Lower lobe of right lung (tissue), 2 donors: ENCODE data around the gene CDC25B. TPM values are rescaled to one million over a fixed set of nuclear protein-coding genes. Genes with fewer than 3 reads are reported as not detected.
A peak's percentile ranks its signal among the peaks of the same experiment; 100 is the strongest.

Source experiments
- ATAC-seq, 2 donors: fragments of 200-7000 bp; cut with Tn5 transposase; one replicate each; pipeline ENCODE4 v1.9.1; 2020 to 2022; ENCODE audit warnings: mild to moderate bottlenecking in 2 of 2, moderate library complexity in 2 of 2
- DNase-seq: peaks from one replicate; pipeline ENCODE4 v3.0.0-alpha.2; 2020
- H3K27ac ChIP-seq: fragments of 200-600 bp; one replicate; pipeline ENCODE4 v1.8.0; 2022
- H3K27me3 ChIP-seq: fragments of 200-600 bp; one replicate; pipeline ENCODE4 v1.8.0; 2022; ENCODE audit warnings: low read depth
- H3K36me3 ChIP-seq: fragments of 200-600 bp; one replicate; pipeline ENCODE4 v1.8.0; 2022; ENCODE audit warnings: mild to moderate bottlenecking
- H3K4me1 ChIP-seq: fragments of 200-600 bp; one replicate; pipeline ENCODE4 v1.8.0; 2022
- H3K4me3 ChIP-seq: fragments of 200-600 bp; one replicate; pipeline ENCODE4 v1.8.0; 2022; ENCODE audit warnings: mild to moderate bottlenecking
- H3K9me3 ChIP-seq: fragments of 200-600 bp; one replicate; pipeline ENCODE4 v1.8.0; 2022
- CTCF ChIP-seq: fragments of 200-600 bp; IDR thresholded peaks from one replicate; pipeline ENCODE4 v1.8.0; 2022; ENCODE audit warnings: antibody characterized with exemption, mild to moderate bottlenecking
- intact Hi-C: fragments of 100-400 bp; cut with DNase I; formaldehyde crosslinking; loops from one replicate; pipeline ENCODE4 v1.11.0; 2022
- total RNA-seq: library from RNA; stranded (reverse); fragmentation: NEBNext Ultra II Directional; extraction: Animal tissue kit (Norgen Biotek cat#: 25700); gene quantifications from one replicate; pipeline ENCODE4 v1.2.1, GENCODE V29; 2021
- donor health status: DM: no; HTN: yes; CAD: no; lungs with severe emphysema.

The CDC25B gene
- total RNA-seq, 1 donor from 2014 or later, result 97.7 TPM

- no peak for TF ChIP-seq CTCF
- ATAC-seq (no peak), DNase-seq (no peak)
- H3K4me3 ChIP-seq, result peak overlapping the region; percentile 94
- no peaks in the 10 kb centered on the region for H3K9me3 ChIP-seq
- H3K27me3 ChIP-seq, result no peaks in the 10 kb centered on the region
- no peaks in the 10 kb centered on the region for H3K36me3 ChIP-seq
- intact Hi-C loops, result no loop called here
- peaks cover 23% of the 10 kb centered on the region for H3K4me1 ChIP-seq
- H3K27ac ChIP-seq, result peak overlapping the region; percentile 94
Observed at GRCh38 chr20:3846378-3846739, 50.2 kb downstream of the CDC25B start.

- peak; percentile 12 for TF ChIP-seq CTCF
- H3K4me3 ChIP-seq, result peak within 1 kb of the TSS; percentile 94
- H3K4me1 ChIP-seq, result peaks cover 23% of the 10 kb centered on the region
- peak within 1 kb of the TSS; percentile 94 for H3K27ac ChIP-seq
- H3K9me3 ChIP-seq, result no peaks in the 10 kb centered on the region
- ATAC-seq, result peak; percentile 99
- H3K27me3 ChIP-seq, result no peaks in the 10 kb centered on the region
- H3K36me3 ChIP-seq, result no peaks in the 10 kb centered on the region
- intact Hi-C loops, result no loop called here
- peak; percentile 92 for DNase-seq
Observed at GRCh38 chr20:3846740-3847428, 50.8 kb downstream of the CDC25B start, which contains the start of gene MAVS. MAVS (plus strand) TSS chr20:3846834; CDS start chr20:3854625, 7,791 bp downstream.

- no peak for DNase-seq
- Histone ChIP-seq H3K36me3 (no peaks in the 10 kb centered on the region), H3K4me3 (peak overlapping the region; percentile 94), H3K4me1 (peaks cover 23% of the 10 kb centered on the region), H3K27me3 (no peaks in the 10 kb centered on the region), H3K27ac (peak overlapping the region; percentile 94), H3K9me3 (no peaks in the 10 kb centered on the region)
- intact Hi-C loops, result no loop called here
- ATAC-seq, result no peak
- TF ChIP-seq CTCF, result no peak
Observed at GRCh38 chr20:3847429-3847940, 51.4 kb downstream of the CDC25B start.

GRCh38 chr20:3848565-3848964 lies 52.5 kb downstream of the CDC25B start:
- Histone ChIP-seq H3K9me3 (no peaks in the 10 kb centered on the region), H3K27me3 (no peaks in the 10 kb centered on the region), H3K4me1 (peaks cover 23% of the 10 kb centered on the region), H3K4me3 (no peak overlapping the region), H3K27ac (no peak overlapping the region), H3K36me3 (no peaks in the 10 kb centered on the region)
- no peak for DNase-seq
- TF ChIP-seq CTCF, result no peak
- ATAC-seq, result no peak
- intact Hi-C loops, result no loop called here

GRCh38 chr20:3854462-3854871 lies 58.4 kb downstream of the CDC25B start:
- no peaks in the 10 kb centered on the region for H3K9me3 ChIP-seq
- intact Hi-C loops, result no loop called here
- no peaks in the 10 kb centered on the region for H3K27me3 ChIP-seq
- no peak for TF ChIP-seq CTCF
- H3K4me1 ChIP-seq, result peaks cover 15% of the 10 kb centered on the region
- no peak overlapping the region for H3K27ac ChIP-seq
- H3K4me3 ChIP-seq, result no peak overlapping the region
- DNase-seq (no peak), ATAC-seq (peak in 1 of 2 donors; percentile 49)
- H3K36me3 ChIP-seq, result peaks cover 53% of the 10 kb centered on the region

Other genes starting within 250 kb of the CDC25B start
- gene GFRA4, start 132.9 kb upstream of the CDC25B start, total RNA-seq, result not detected
- 11.7 TPM for gene ADAM33, start 114.3 kb upstream of the CDC25B start, total RNA-seq
- gene SIGLEC1, start 83.7 kb upstream of the CDC25B start, total RNA-seq, result 114 TPM
- 36.9 TPM for gene HSPA12B, start 63.6 kb upstream of the CDC25B start, total RNA-seq
- 33.2 TPM for gene ADISSP, start 28.6 kb upstream of the CDC25B start, total RNA-seq
- 3.9 TPM for gene SPEF1, start 14.9 kb upstream of the CDC25B start, total RNA-seq
- 76.2 TPM for gene CENPB, start 9.6 kb upstream of the CDC25B start, total RNA-seq
- gene AP5S1, start 24.2 kb downstream of the CDC25B start, total RNA-seq, result 11.1 TPM
- gene MAVS, start 50.5 kb downstream of the CDC25B start, total RNA-seq, result 42.9 TPM
- 39.1 TPM for gene PANK2, start 93.1 kb downstream of the CDC25B start, total RNA-seq
- 25.1 TPM for gene RNF24, start 219.2 kb downstream of the CDC25B start, total RNA-seq